Right ventricle myocardium inferior (tissue), 1 donor: Measurements from ENCODE around the gene KANTR. TPM values are rescaled to one million over a fixed set of nuclear protein-coding genes. Genes with fewer than 3 reads are reported as not detected.

ENCODE experiments used
- total RNA-seq: library from RNA; stranded (reverse); fragmentation: NEBNext Ultra II Directional; extraction: Animal tissue kit (Norgen Biotek cat#: 25700); gene quantifications from one replicate; pipeline ENCODE4 v1.2.1, GENCODE V29; 2021
- donor health status: DM: no; HTN: yes; CAD: no; lungs with severe emphysema.

Gene KANTR
- total RNA-seq, 1 donor from 2014 or later = 3.4 TPM

Other genes with a start within 250 kb of the KANTR start
- gene XAGE3, start 226.1 kb upstream of the KANTR start, total RNA-seq = not detected
- 6.8 TPM for gene FAM156B, start 196.8 kb upstream of the KANTR start, total RNA-seq
- 7.3 TPM for gene FAM156A, start 135.6 kb upstream of the KANTR start, total RNA-seq
- 0.35 TPM for gene GPR173, start 45.4 kb upstream of the KANTR start, total RNA-seq
- gene TSPYL2, start 11.8 kb upstream of the KANTR start, total RNA-seq = 34.1 TPM
- gene KDM5C, start 131.1 kb downstream of the KANTR start, total RNA-seq = 28.1 TPM
- gene IQSEC2, start 187.4 kb downstream of the KANTR start, total RNA-seq = 11.6 TPM